Caki2 (cell line): Measurements from ENCODE around the gene SYNE2. TPM values are rescaled to one million over a fixed set of nuclear protein-coding genes. Genes with fewer than 3 reads are reported as not detected.

Experiments
- DNase-seq: peaks from one replicate; pipeline ENCODE4 v3.0.0-alpha.2; 2015; ENCODE audit warnings: low read depth
- in situ Hi-C: cut with HindIII; loops from 2 replicates; pipeline ENCODE4 v1.10.0; 2016; ENCODE audit warnings: low sequenced_read_pairs, low pct_unique_long_range_greater_than_20kb, mixed read lengths
- total RNA-seq: library from RNA; depleted of rRNA; stranded (reverse); fragments of >200 nt; shearing (Covaris generic); gene quantifications from 2 replicates; pipeline ENCODE4 v1.2.3, GENCODE V29; 2014; ENCODE audit warnings: low replicate concordance

Gene SYNE2
- total RNA-seq, 1 experiment from 2014 or later, result 13.7 TPM

DNA sequence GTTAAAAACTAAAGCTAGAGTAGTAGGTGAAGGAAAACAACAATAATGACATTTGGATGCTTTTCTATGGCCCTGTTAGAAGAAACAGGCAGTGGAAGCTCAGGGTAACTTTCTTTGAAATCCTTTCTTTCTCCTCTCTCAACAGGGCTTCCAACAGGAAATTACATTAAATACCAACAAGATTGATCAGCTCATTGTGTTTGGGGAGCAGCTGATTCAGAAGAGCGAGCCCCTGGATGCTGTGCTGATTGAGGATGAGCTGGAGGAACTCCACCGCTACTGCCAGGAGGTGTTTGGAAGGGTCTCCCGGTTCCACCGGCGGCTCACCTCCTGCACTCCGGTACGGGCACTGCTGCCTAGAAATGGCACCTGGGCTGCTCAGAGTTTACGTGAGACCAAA, 359.9 kb downstream of the SYNE2 start:
- in situ Hi-C loops, result no loop called here

DNA sequence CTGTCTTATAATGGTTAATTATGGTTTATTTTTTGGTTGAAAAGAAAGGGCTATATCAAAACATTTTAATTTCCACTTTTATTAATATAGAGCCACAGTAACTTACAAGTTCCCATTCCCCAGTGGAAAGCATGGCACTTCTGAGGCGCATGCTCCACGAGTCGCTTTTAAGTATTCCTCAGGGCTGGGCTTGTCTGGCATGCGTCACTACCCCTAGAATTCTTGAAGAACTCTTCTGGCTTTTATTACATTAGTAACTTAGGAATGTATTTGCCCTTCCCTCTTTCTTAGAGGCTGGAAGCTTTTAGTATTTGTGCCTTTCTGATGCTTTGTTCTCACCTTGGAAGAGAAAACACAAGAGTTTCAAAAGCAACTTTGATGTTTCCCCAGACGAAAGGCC, 360.3 kb downstream of the SYNE2 start:
- in situ Hi-C loops, result no loop called here
- DNase-seq, result no peak

More for the DNA sequence above, 359.9 kb downstream of the SYNE2 start:
- DNase-seq, result no peak

DNA sequence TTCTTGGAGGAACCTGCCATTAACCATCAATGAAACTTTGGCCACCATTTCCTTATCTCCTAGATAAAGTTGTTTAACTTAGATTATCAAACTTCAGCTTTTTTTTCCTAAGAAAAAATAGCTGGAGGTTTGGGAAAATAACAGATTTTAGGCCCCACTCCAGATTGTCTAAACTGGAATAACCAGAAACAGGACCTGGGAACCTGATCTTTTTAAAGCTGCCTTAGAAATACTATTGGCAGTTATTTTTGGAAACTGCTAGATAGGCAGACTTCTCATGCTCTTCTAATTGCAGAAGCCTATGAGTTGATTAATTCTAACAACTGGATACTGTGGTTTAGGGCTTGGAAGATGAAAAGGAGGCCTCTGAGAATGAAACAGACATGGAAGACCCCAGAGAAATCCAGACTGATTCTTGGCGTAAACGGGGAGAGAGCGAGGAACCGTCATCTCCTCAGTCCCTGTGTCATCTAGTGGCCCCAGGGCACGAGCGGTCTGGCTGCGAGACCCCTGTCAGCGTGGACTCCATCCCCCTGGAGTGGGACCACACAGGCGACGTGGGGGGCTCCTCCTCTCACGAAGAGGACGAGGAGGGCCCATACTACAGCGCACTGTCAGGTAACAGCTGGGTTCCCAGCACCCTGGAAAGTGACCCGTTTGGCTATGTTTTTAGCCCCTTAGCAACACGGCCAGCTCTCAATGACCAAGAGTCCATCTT, 361.2 kb downstream of the SYNE2 start:
- DNase-seq, result no peak
- in situ Hi-C loops, result no loop called here

DNA sequence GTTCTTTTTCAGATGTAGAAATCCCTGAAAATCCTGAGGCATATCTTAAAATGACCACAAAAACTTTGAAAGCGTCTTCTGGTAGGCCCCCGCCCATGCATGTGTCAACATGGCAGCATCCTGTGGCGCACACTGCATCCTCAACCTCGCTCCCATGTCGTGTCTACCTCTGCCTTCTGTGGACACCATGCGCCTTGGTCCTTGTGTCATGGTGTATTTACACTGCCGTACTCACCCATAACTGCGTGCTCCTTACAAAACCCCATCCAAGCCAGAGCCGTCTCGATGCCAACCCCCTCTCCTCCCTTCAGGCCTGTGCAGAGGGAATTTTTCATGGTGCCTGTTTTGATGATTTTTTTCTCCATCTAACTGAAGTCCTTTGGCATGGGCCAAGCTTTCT, 362.5 kb downstream of the SYNE2 start:
- no peak for DNase-seq
- in situ Hi-C loops, result no loop called here

DNA sequence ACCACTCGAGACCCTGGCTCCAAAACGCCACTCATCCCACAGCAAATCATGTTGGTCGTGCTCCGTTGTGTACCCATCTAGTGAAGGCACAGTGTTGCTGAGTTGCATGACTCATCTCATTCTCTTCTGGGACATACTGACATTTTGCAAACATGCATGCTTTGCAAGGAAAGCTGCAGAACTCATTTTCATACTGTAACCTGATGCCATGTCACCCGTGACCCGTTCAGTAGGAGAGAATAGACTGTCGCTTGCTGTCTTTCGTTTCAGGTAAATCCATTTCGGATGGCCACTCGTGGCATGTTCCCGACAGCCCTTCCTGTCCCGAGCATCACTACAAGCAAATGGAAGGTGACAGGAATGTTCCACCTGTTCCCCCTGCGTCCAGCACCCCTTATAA, 363.2 kb downstream of the SYNE2 start:
- DNase-seq, result no peak
- in situ Hi-C loops, result no loop called here

DNA sequence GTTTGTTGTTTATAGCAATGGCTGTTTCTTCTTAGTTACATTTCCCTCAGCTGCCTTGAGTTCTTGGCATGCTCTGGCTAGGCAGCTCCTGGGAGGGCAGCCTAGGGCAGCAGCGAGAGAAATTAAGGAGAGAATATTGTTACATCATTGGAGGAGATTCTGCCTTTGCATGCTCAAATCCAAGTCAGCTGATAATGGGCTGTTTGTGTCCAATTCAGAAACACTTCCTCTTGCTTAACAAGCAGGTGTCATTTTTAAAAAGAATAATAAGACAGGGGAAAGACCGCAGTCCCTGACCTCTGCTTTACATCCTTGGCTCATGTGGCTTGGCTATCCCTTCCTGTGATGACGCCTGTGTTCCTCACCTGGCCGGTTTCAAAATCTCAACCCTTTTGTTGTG, 364.5 kb downstream of the SYNE2 start:
- no peak for DNase-seq
- in situ Hi-C loops, result no loop called here

DNA sequence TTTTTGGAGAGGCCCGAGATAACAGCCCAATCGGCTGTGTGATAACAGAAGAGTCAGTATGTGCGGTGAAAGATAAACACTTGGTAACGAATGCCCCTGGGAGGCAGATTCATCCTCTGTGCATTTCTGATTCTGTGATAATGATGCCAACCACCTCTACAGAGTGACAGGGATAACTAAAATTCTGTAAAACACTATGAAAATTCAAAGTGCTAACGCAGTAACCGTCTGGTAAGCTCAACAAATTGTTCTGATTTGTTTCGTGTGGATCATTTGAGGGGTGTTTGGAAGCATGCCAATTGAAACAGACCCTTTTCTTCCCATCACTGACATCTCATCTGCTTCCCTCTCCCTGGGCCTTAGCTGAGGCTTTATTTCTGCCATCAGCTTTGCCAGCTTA, 365.0 kb downstream of the SYNE2 start:
- no peak for DNase-seq
- in situ Hi-C loops, result no loop called here

DNA sequence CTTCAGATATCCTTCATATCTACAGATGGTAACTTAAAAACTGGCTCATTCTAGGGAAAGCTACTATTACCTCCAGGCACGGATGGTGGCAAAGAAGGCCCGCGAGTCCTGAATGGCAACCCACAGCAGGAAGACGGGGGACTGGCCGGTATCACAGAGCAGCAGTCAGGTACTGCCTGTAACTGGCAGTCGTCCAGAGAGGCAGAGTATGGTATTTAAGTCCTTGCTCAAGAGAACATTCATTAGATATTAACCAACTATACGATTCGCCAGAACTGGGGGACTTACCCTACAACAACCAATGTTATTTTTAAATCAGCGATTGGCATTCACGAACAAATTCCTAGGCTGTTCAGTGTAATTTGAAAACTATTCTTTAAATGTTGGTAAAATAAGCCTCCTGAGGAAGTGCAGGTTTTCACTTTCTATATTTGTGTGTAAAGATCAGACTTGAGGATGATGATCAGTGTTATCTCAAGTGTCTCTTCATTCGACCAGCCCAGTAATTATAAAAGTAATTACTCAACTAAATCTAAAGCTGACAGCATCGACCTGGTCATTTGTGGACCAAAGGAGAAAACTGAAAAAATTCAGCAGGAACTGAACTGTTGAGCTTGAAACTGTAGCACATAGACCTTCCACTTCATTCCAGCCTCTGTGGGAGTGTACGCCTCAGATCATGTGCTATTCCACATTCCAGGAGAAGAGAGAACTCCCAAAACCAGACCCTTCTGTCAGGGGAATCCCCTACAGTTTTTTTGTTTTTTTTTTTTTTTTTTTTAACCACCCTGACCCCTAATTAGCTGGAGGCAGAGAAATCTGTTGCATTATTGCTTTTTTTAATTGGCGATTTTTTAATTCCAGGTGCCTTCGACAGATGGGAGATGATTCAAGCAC, 365.8 kb downstream of the SYNE2 start:
- DNase-seq, result no peak
- in situ Hi-C loops, result no loop called here

DNA sequence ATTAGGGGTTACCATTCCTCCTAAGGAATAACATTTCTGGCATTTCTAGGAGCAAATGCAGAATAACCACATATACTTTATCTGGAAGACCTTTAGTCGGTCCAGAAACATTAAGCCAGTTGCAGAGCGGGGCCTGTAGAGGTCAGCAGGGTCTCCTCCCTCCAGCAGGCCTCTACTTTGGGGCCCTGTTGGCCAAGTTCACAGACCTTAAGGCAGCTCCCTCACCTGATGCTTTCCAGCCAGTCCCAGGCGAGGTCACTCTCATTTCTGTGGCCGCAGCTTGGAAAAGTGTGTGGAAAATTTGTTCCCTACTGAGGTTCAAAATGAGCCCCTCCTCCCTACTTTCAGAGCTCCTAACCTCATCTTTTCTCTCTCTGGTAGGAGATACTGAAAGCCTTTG, 367.3 kb downstream of the SYNE2 start:
- in situ Hi-C loops, result no loop called here
- DNase-seq, result no peak

DNA sequence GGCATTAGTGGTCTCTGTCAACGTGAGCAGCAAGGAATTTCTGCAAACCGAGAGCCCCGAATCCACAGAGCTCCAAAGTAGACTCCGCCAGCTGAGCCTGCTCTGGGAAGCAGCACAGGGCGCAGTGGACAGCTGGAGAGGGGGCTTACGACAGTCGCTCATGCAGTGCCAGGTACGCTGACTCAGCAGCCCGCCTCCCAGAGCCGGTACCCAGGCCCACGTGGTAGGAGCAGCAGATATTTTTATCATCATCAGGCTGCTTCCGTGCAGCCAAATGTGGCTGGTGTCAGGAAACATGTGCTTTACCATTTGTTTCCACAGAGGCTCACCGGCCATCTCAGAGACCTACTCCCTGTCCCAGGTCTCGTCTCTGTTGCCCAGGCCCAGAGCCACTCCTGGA, 367.7 kb downstream of the SYNE2 start:
- in situ Hi-C loops, result no loop called here
- no peak for DNase-seq

DNA sequence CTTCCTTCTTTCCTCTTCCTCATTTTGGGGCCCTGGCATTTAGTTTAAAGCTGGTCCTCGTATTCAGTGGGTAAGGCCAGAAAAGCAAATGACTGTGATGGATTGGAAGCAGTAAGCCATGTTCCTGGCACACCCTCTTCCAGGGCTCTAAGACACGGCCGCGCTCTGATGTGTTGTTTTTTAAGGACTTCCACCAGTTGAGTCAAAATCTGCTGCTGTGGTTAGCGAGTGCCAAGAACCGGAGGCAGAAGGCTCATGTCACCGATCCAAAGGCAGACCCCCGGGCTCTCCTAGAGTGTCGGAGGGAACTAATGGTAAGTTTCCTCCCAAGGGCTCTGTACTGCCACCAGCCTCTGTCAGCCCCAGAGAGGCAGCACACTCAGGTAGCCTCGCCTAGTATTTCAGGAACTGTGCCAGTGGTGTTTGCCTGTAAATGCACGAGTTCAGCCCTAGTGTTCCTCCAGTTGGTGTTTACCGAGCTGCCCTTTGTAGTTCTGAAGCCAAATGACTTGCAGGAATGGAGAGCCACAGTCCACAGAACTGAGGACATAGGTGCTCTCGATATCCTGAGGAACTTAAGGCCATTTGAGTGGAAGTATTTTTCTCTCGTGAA, 368.7 kb downstream of the SYNE2 start:
- no peak for DNase-seq
- in situ Hi-C loops, result no loop called here

DNA sequence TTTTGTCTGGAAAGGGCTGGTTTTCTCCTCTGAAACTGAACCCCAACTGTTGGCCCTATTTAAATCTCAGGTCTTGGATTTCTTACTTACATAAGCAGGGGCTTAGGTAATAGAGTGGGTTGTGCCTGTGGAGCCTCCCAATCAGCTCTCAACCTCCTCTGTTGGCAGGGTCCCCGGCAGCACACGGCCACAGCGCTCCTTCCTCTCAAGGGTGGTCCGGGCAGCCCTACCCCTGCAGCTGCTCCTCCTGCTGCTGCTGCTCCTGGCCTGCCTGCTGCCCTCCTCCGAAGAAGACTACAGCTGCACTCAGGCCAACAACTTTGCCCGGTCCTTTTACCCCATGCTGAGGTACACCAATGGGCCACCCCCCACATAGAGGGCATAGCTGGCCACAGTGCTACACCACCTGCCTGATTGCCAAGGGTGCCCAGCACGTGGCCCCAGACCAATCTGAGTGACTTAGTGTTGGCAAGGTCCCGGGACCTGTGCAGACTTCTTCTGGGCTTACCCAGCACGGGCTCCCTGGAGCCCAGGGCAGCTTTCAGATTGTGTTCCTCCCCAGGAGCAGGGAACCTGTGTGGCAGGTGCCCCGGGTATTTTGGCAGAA, 372.4 kb downstream of the SYNE2 start:
- in situ Hi-C loops, result no loop called here
- DNase-seq, result no peak

DNA sequence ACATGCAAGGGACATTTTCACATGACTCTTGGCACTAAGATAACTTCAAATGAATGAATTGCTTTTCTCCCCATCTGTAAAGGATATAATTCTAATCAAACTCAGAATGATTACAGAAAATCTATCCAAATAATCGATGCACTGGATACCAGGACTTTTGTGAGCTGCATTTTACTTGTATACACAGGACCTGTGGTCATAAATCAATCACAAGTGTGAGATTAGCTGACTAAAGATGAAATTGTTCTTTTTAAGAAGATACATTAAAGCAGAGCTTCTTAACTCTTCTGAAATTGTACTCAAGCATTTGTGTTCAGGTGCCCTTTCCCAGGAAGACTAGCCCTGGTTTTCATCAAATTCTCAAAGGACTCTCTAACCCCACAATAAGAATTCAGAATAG, 375.1 kb downstream of the SYNE2 start:
- in situ Hi-C loops, result no loop called here
- no peak for DNase-seq

DNA sequence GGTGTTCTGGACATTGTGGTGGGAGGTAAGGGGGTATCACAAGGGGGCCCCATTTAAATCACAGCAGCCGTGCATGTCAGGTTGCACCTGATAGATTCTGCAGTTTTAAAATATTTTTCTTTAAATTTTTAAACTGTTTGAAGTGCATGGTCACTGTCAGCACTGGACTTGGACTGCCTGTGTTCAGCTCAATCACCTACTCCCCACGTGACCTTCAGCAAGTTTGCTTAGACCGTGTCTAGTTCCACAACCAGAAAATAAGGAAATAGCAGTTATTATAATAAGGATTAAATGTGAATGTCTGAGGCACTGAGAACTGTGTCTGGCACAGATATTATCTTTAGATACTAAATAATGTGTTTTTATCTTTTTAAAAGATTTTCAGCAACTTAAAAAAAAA, 376.7 kb downstream of the SYNE2 start:
- in situ Hi-C loops, result no loop called here

DNA sequence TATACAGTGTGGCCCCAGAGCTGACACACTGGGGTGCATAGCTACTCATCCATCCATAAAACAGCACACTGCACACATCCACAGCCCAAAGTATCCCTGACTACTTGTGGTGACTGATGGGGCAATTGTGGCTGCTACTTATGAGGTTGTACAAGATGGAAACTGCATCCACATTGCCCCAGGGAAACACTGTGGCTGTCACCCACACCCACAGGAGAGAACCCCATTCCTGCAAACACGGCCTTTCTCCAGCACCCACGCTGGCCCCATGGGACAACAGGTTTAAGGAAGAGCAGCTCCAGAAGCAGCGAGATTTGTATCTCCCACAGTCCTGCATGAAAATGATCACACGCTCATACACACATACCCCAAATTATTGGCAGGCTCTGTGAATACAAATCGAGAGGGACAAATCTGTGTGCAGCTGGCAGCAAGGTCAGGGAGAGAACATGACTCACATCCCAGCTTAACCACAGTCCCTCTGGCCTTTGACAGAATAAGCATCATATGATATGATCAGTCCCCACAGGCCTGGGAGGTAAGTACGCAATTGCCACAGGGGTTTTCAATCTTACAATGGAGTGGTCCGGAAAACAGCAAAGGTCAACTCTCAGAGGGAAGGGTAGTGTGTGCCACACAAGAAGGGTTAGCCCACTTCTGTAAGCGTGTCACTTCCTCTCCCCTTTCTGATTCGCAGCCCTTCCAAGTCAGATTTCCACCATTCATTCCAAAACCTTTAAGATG, 379.5 kb downstream of the SYNE2 start:
- in situ Hi-C loops, result no loop called here
- DNase-seq, result peak; percentile 71

More for the DNA sequence above, 376.7 kb downstream of the SYNE2 start:
- DNase-seq, result no peak

DNA sequence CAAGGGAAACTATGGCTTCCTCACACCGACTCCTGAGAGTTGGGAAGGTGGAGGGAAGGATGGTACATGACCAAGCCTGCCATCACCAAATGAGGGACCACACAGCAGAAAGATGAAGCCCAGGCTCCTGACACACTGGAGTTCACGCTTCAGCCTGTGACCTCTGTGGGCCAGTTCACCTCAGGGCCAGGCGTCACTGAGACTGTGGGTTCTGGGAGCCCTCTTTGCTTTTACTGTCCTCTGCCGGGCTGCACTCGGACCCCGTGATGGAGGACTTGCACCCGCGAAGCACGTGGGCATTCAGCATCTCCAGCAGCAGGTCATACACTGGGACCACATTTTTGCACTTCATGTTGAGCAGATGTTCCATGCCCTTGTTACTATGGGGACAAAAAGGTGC, 380.1 kb downstream of the SYNE2 start:
- in situ Hi-C loops, result no loop called here
- no peak for DNase-seq

DNA sequence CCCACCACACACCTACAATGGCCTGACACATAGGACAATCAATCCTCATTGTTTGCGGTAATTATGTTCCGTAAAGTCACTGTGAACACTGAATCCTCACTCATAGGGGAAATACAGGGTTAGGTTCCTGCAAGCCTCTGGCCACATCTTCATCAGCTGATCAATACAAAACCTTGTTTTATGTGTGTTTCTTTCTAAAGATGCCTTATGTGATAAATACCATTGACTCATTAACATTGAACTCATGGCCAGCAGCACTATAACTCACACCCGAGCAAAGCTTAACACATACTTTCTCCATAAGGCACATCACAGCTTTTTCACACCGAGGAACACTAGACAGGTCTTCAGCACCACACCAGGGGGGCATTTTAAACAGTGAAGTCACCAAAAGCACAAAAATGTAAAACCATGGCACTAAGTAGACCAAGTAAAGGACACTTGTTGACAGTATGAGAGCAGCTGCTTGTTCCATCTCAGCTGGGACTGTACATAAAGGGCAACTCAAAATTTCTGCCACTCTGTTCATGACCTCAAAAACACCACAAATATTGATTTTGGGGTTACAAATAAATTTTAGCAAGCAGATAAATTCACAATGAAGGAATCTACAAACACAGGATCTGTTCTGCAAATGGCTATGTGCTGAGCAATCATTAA, 380.9 kb downstream of the SYNE2 start:
- in situ Hi-C loops, result no loop called here
- DNase-seq, result no peak
